K562 (cell line): ENCODE data around the gene DNAJC25. TPM values are rescaled to one million over a fixed set of nuclear protein-coding genes. Genes with fewer than 3 reads are reported as not detected.

Experiments
- ATAC-seq: fragments of 200-7000 bp; cut with Tn5 transposase; 3 replicates; pipeline ENCODE4 v1.9.1; 2020; ENCODE audit warnings: moderate library complexity
- BruUV-seq: library from RNA; stranded (reverse); fragments of 400-500 nt; replicated peaks from 2 replicates; lab custom pipeline; 2021; lab: Mats Ljungman, UMichigan
- CTCF ChIA-PET: fragments of 300-600 bp; formaldehyde crosslinking; extraction: SDS; loops from one replicate; lab custom pipeline; 2021; ENCODE audit warnings: low intra/inter-chr PET ratio; lab: Yijun Ruan, JAX
- POLR2A ChIA-PET: fragments of 300-600, 350-650 bp; sonication (Branson Sonifier 250); formaldehyde crosslinking; extraction: SDS; loops from one replicate; lab custom pipeline; 2021; ENCODE audit warnings: antibody characterized with exemption, inconsistent platforms; lab: Yijun Ruan, JAX
- DNase-seq, 4 experiments: peaks; one replicate each; pipeline versions ENCODE4 v3.0.0 to v3.0.0-alpha.2; 2011 to 2018; ENCODE audit warnings: low spot score in 3 of 4, mixed read lengths in 3 of 4; ENCODE audit errors: extremely low read depth in 1 of 4
- FAIRE-seq: peaks from 2 replicates; lab custom pipeline; 2011; peaks lifted over from hg19 to GRCh38; lab: Jason Lieb, UNC
- H2AFZ ChIP-seq: 2 replicates; pipeline ENCODE4 v1.6.0; 2011; ENCODE audit warnings: low read depth, low read length, control low read depth, inconsistent platforms
- H3K27ac ChIP-seq: fragments of 200-600 bp; 3 replicates; pipeline ENCODE4 v1.8.0; 2011; ENCODE audit warnings: low read depth, mild to moderate bottlenecking, control low read depth, inconsistent platforms, low read length, moderate library complexity, mixed read lengths; ENCODE audit errors: extremely low read depth
- H3K27me3 ChIP-seq, 2 experiments: fragments of 300-600 bp in 1 of 2; 2 replicates in 1 of 2; 3 replicates in 1 of 2; pipeline versions ENCODE4 v1.6.0 to v1.8.0; 2011; ENCODE audit warnings: inconsistent platforms in 2 of 2, low read length in 2 of 2, mild to moderate bottlenecking in 1 of 2, mixed read lengths in 1 of 2, moderate library complexity in 1 of 2; ENCODE audit not compliant: control insufficient read depth in 2 of 2, insufficient read depth in 2 of 2
- H3K36me3 ChIP-seq: fragments of 300-600 bp; 3 replicates; pipeline ENCODE4 v1.8.0; 2011; ENCODE audit warnings: mild to moderate bottlenecking, low read length, inconsistent platforms; ENCODE audit not compliant: control insufficient read depth, insufficient read depth
- H3K4me1 ChIP-seq, 2 experiments: fragments of 200-600 bp in 1 of 2; replicated peaks in 1 of 2; 2 replicates in 1 of 2; 3 replicates in 1 of 2; pipeline versions ENCODE4 v1.5.1 to v1.8.0; 2011; ENCODE audit warnings: inconsistent platforms in 2 of 2, low read length in 2 of 2, mild to moderate bottlenecking in 1 of 2, mixed read lengths in 1 of 2, moderate library complexity in 1 of 2; ENCODE audit not compliant: control insufficient read depth in 2 of 2, insufficient read depth in 2 of 2
- H3K4me2 ChIP-seq: 2 replicates; pipeline ENCODE4 v1.6.1; 2011; ENCODE audit warnings: low read length, control low read depth, inconsistent platforms, mixed read lengths; ENCODE audit not compliant: insufficient read depth
- H3K4me3 ChIP-seq: fragments of 200-600 bp; sonication (generic), shearing (Covaris generic); 2 replicates; pipeline ENCODE4 v1.5.1; 2016; ENCODE audit warnings: control low read depth, inconsistent platforms
- H3K79me2 ChIP-seq: fragments of 200-600 bp; 3 replicates; pipeline ENCODE4 v1.8.0; 2011; ENCODE audit warnings: low read length, inconsistent platforms; ENCODE audit not compliant: control insufficient read depth, insufficient read depth
- H3K9ac ChIP-seq, 2 experiments: 2 replicates each; pipeline versions ENCODE4 v1.6.0 to v1.6.1; 2011; ENCODE audit warnings: low read depth in 2 of 2, low read length in 2 of 2, control low read depth in 1 of 2, inconsistent platforms in 1 of 2, mild to moderate bottlenecking in 1 of 2, mixed read lengths in 1 of 2; ENCODE audit not compliant: insufficient read depth in 1 of 2
- H3K9me1 ChIP-seq: one replicate; pipeline ENCODE4 v1.6.0; 2011; ENCODE audit warnings: inconsistent platforms, mild to moderate bottlenecking, low read length, moderate library complexity; ENCODE audit not compliant: control insufficient read depth, insufficient read depth
- H3K9me3 ChIP-seq: replicated peaks from 2 replicates; pipeline ENCODE4 v1.5.1; 2011; ENCODE audit warnings: low read depth, low read length, inconsistent platforms; ENCODE audit not compliant: control insufficient read depth, insufficient read depth
- H4K20me1 ChIP-seq: replicated peaks from 2 replicates; pipeline ENCODE4 v1.6.1; 2011; ENCODE audit warnings: low read length, inconsistent platforms, mixed read lengths; ENCODE audit not compliant: control insufficient read depth, insufficient read depth
- ARID1B ChIP-seq: fragments of 450-650 bp; IDR thresholded peaks from 2 replicates; pipeline ENCODE4 v1.6.1; 2016; ENCODE audit warnings: antibody characterized with exemption, mild to moderate bottlenecking, inconsistent platforms
- ARID2 ChIP-seq: fragments of 450-650 bp; IDR thresholded peaks from 2 replicates; pipeline ENCODE4 v1.6.1; 2017; ENCODE audit warnings: antibody characterized with exemption, mild to moderate bottlenecking
- BACH1 ChIP-seq: fragments of 200-800 bp; sonication (Bioruptor generic); IDR thresholded peaks from 2 replicates; pipeline ENCODE4 v1.6.1; 2016; ENCODE audit warnings: missing genetic modification characterization, missing compliant biosample characterization
- GABPB2 ChIP-seq: fragments of 250-450 bp; sonication (Bioruptor Pico); conservative IDR thresholded peaks from 2 replicates; pipeline ENCODE4 v1.5.1; 2021; ENCODE audit warnings: mild to moderate bottlenecking
- GTF2F1 ChIP-seq: IDR thresholded peaks from 2 replicates; pipeline ENCODE4 v1.6.1; 2011; ENCODE audit warnings: low read depth, low read length, improper control_type of control experiment
- HINFP ChIP-seq: fragments of 450-650 bp; conservative IDR thresholded peaks from 2 replicates; pipeline ENCODE4 v1.6.1; 2016; ENCODE audit warnings: missing genetic modification characterization, low read depth, mild to moderate bottlenecking, control low read depth, missing compliant biosample characterization
- HOXB6 ChIP-seq: fragments of 250-450 bp; sonication (Bioruptor Pico); IDR thresholded peaks from 2 replicates; pipeline ENCODE4 v1.5.1; 2022; ENCODE audit warnings: mild to moderate bottlenecking, borderline replicate concordance
- NFE2 ChIP-seq: IDR thresholded peaks from 2 replicates; pipeline ENCODE4 v1.6.1; 2014; ENCODE audit warnings: antibody characterized with exemption, low read depth
- PRMT5 ChIP-seq: sonication (generic); formaldehyde crosslinking; IDR thresholded peaks from 2 replicates; pipeline ENCODE4 v1.5.0; 2020; ENCODE audit warnings: missing genetic modification reagents
- RAD51 ChIP-seq: fragments of 450-650 bp; IDR thresholded peaks from 2 replicates; pipeline ENCODE4 v1.7.1; 2016; ENCODE audit warnings: low read depth, mild to moderate bottlenecking, borderline replicate concordance
- RFX5 ChIP-seq: IDR thresholded peaks from 2 replicates; pipeline ENCODE4 v1.6.1; 2011; ENCODE audit warnings: low read depth, mild to moderate bottlenecking, improper control_type of control experiment, low read length
- SMAD1 ChIP-seq: fragments of 150-350 bp; IDR thresholded peaks from 2 replicates; pipeline ENCODE4 v1.6.1; 2014; ENCODE audit warnings: low read length, low read depth; ENCODE audit not compliant: partially characterized antibody
- TRIM28 ChIP-seq: fragments of 450-650 bp; IDR thresholded peaks from 2 replicates; pipeline ENCODE4 v1.6.1; 2017
- WHSC1 ChIP-seq: IDR thresholded peaks from one replicate; pipeline ENCODE4 v1.6.1; 2012; ENCODE audit warnings: low read length, control low read depth, inconsistent platforms
- ZKSCAN3 ChIP-seq: fragments of 250-450 bp; sonication (Bioruptor Pico); IDR thresholded peaks from 2 replicates; pipeline ENCODE4 v1.4.0; 2020
- ZNF282 ChIP-seq: sonication (generic); formaldehyde crosslinking; IDR thresholded peaks from 2 replicates; pipeline ENCODE4 v1.8.1; 2023; ENCODE audit warnings: missing genetic modification reagents
- ZNF507 ChIP-seq: conservative IDR thresholded peaks from 2 replicates; pipeline ENCODE4 v1.6.1; 2017; ENCODE audit warnings: missing genetic modification characterization, missing compliant biosample characterization
- ZNF766 ChIP-seq: fragments of 200-800 bp; sonication (Bioruptor generic); conservative IDR thresholded peaks from 2 replicates; pipeline ENCODE4 v1.6.1; 2016; ENCODE audit warnings: missing genetic modification characterization, missing compliant biosample characterization
- in situ Hi-C: fragments of 300-500 bp; cut with MboI; formaldehyde crosslinking; loops from 4 replicates; pipeline ENCODE4 v1.15.0; 2018; ENCODE audit warnings: inconsistent platforms, mixed read lengths
- intact Hi-C: fragments of 100-400 bp; cut with micrococcal nuclease; formaldehyde crosslinking; loops from 2 replicates; pipeline ENCODE4 v1.14.2; 2022
- polyA plus RNA-seq, 8 experiments: library from polyadenylated mRNA; depleted of rRNA in 4 of 8; stranded (reverse) in 5 of 8; unstranded in 3 of 8; fragments of >200 nt; fragmentation: Nextera tagmentation in 2 of 8; fragmentation: Illumina TruSeq in 1 of 8; extraction: Ambion mirVana in 2 of 8; extraction: Trizol in 1 of 8; gene quantifications; 2 replicates each; pipeline versions ENCODE4 v1.2.1 to v1.2.3, GENCODE V29; 2011 to 2014; ENCODE audit warnings: inconsistent platforms in 1 of 8, missing spikeins in 1 of 8
- total RNA-seq, 7 experiments: library from RNA; depleted of rRNA in 6 of 7; stranded (reverse); fragments of >200 nt in 6 of 7; fragmentation: Illumina TruSeq in 2 of 7; extraction: Trizol in 2 of 7; gene quantifications; 2 replicates each; pipeline versions ENCODE4 v1.2.1 to v1.2.3, GENCODE V29; 2011 to 2021; ENCODE audit warnings: low replicate concordance in 1 of 7

DNAJC25 gene
- total and polyA plus RNA-seq, 9 of the 15 experiments (the other 6 are each of a cell fraction or from before 2014, with no cell fraction given), result 3.7 to 11.2 (median 7.1) TPM

DNA sequence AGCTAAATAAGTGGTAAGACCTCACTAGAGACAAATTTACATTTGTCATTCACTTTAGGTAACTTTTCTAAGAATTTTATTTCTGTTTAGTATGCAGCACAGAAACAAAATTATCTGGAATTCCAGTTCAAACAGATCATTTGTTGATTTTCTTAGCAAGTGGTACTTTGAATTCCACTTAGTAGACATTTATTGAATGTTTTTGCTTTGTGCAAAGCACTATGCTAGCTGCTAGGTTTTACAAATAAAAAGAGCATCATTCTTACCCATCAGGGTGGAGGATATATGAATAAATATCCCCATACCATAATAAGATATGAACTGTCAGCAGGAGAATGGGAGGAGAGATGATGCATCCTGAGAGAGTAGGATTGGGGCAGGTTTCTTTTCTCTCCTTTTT, 65.7 kb downstream of the DNAJC25 start:
- Histone ChIP-seq H3K9me3 (no peaks in the 10 kb centered on the region), H3K4me2 (no peak overlapping the region), H3K9me1 (no peaks in the 10 kb centered on the region), H3K79me2 (no peaks in the 10 kb centered on the region), H3K4me1 (no peaks in the 10 kb centered on the region), H3K4me3 (no peak overlapping the region), H3K27me3 (no peaks in the 10 kb centered on the region), H3K27ac (no peak overlapping the region), H4K20me1 (no peaks in the 10 kb centered on the region), H3K36me3 (no peaks in the 10 kb centered on the region), H2AFZ (no peak overlapping the region), H3K9ac (no peak overlapping the region)
- in situ Hi-C loops, result no loop called here
- no peak for ATAC-seq
- FAIRE-seq, result no peak
- no TSS peak for BruUV-seq
- CTCF ChIA-PET, result no interaction called here
- TF ChIP-seq WHSC1, result no peak
- no peak for TF ChIP-seq ARID2
- TF ChIP-seq ZNF282 (CRISPR knock-in tag), result no peak
- no peak for TF ChIP-seq NFE2
- TF ChIP-seq GABPB2 (CRISPR knock-in tag), result no peak
- no peak for TF ChIP-seq ARID1B
- no peak for TF ChIP-seq HINFP
- TF ChIP-seq BACH1 (tag), result no peak
- TF ChIP-seq ZNF507, result no peak
- TF ChIP-seq ZKSCAN3, result no peak
- TF ChIP-seq ZNF766, result no peak
- TF ChIP-seq RAD51, result no peak
- no peak for TF ChIP-seq SMAD1
- TF ChIP-seq RFX5, result no peak
- no peak for TF ChIP-seq TRIM28
- no peak for TF ChIP-seq HOXB6 (CRISPR knock-in tag)
- TF ChIP-seq PRMT5 (CRISPR knock-in tag), result no peak
- no peak for TF ChIP-seq GTF2F1
- TF ChIP-seq, all 486 proteins: peak for 0
- intact Hi-C loops, result no loop called here
- POLR2A ChIA-PET, result no interaction called here
- DNase-seq, result no peak
